ENCODE results near the gene BRD1.

- no peak for TF ChIP-seq EP300 (IDR thresholded peaks at IDR 0.05; ENCODE audit: low read depth)
- TF ChIP-seq CTCF (IDR thresholded peaks at IDR 0.05): no peak
- no peak for TF ChIP-seq POLR2A (IDR thresholded peaks at IDR 0.05)
Measured at GRCh38 chr22:49768951-49769690, 58.6 kb downstream of the BRD1 start.

All from transverse colon (tissue), 3 donors.